NCI-H774 (cell line): Measurements from ENCODE around the gene KRTAP4-5.
A peak's percentile ranks its signal among the peaks of the same experiment; 100 is the strongest.
"Not testable (repeated sequence)": the region's sequence is repeated elsewhere in the genome, so short reads cannot be mapped to it uniquely, and the experiment has no call there.

ENCODE experiments used
- DNase-seq: peaks from one replicate; lab custom pipeline; 2025; lab: John Stamatoyannopoulos, UW

Gene KRTAP4-5

DNA sequence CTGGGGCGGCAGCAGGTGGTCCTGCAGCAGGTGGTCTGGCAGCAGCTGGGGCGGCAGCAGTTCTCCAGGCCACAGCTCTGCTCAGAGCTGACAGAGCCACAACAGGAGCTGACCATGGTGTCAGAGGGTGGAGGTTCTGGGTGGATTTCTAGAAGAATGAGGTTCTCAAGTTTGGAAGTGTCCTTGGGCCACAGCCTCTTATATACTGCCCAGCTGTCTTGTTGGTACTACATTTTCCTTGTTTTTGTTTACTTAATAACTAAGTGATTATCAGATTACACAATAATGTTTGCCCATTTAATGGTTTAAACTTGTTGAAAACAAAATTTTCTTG, at the start of gene KRTAP4-5:
KRTAP4-5 (minus strand) TSS at position 174 of the 334 bp plus-strand sequence; CDS start at position 116, 58 bp downstream.
- no peak for DNase-seq

DNA sequence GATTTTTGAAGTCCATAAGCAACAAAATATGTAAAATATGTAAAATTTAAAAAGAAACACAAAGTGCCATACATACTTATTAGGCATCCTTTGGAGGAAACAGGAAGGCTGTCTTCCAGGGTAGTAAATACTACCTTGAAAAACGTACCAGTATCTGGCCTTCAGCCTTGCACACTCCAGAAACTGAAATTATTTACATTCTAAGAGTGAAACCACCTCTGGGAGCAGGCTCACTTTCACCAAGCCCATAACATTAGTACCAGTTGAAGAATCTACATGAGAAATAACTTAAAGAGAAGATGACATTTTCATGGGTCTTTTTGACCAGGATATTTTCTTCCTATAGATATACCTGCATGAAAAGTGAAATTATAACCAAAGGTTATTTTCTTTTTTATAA, 46.4 kb upstream of the KRTAP4-5 start:
- DNase-seq = no peak

DNA sequence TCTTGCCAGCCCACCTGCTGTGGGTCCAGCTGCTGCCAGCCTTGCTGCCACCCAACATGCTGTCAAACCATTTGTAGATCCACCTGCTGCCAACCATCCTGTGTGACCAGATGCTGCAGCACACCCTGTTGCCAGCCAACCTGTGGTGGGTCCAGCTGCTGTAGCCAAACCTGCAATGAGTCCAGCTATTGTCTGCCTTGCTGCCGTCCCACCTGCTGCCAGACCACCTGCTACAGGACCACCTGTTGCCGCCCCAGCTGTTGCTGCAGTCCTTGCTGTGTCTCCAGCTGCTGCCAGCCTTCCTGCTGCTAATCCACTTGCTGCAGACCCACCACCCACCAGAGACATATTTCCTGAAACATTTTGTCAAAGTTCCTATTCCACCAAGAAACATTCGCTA, 40.7 kb upstream of the KRTAP4-5 start:
- DNase-seq = peak; percentile 37

DNA sequence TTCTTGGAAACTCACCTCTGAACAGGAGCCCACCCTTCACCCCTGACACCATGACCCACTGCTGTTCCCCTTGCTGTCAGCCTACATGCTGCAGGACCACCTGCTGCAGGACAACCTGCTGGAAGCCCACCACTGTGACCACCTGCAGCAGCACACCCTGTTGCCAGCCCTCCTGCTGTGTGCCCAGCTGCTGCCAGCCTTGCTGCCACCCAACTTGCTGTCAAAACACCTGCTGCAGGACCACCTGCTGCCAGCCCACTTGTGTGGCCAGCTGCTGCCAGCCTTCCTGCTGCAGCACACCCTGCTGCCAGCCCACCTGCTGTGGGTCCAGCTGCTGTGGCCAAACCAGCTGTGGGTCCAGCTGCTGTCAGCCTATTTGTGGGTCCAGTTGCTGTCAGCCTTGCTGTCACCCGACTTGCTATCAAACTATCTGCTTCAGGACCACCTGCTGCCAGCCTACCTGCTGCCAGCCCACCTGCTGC, 40.3 kb upstream of the KRTAP4-5 start, which contains the start of gene KRTAP9-1:
KRTAP9-1 (plus strand) TSS at position 51 of the 482 bp plus-strand sequence; CDS start at position 51, 0 bp downstream.
- DNase-seq = not testable (repeated sequence)

DNA sequence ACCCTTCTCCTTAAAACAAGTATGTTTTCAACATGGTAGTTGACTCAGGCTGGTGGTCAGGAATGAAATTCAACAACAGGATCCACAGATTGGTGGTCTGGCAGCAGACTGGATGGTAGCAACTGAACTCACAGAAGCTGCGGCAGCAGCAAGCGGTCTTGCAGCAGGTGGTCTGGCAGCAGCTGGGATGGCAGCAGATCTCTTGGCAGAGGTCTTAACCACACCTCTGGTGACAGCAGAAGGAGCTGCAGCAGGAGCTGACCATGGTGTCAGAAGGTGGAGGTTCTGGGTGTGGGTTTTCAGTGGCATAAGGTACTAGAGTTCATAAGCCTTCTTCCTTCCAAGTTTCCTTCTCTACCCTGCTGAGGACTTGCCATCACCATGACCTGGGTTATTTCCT, 37.2 kb upstream of the KRTAP4-5 start:
- DNase-seq = no peak

DNA sequence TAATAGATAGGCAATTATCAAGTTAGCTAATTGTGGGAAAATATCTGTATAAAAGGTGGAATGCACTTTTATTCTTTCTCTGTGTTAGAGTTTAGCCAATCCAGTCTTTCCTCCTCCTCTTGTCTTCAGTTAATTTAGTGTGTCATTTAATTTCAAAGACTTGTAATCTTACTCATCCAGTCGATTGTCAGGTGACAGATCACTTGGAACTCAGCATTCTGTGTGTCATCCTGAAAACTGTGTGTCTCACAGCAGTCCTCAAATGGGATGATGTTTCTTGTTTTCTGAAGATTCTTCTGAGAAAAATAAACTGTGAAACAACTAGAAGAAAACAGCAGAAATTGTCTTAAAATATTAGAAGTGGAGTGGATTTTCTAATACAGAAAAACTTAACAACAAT, 35.4 kb upstream of the KRTAP4-5 start:
- DNase-seq = no peak

DNA sequence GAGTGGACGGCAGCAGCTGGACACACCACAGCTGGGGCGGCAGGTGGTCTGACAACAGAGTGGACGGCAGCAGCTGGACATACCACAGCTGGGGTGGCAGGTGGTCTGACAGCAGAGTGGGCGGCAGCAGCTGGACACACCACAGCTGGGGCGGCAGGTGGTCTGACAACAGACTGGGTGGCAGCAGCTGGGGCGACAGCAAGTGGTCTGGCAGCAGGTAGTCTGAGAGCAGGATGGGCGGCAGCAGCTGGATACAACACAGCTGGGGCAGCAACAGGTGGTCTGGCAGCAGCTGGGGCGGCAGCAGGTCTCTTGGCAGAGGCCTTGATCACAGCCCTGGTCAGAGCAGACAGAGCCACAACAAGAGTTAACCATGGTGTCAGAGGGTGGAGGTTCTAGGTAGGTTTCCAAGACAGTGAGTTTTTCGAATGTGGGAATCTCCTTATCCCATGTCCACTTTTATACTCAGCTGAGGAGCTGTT, 34.9 kb upstream of the KRTAP4-5 start, which contains the start of gene KRTAP4-1:
KRTAP4-1 (minus strand) TSS at position 432 of the 482 bp plus-strand sequence; CDS start at position 375, 57 bp downstream.
- no peak for DNase-seq

DNA sequence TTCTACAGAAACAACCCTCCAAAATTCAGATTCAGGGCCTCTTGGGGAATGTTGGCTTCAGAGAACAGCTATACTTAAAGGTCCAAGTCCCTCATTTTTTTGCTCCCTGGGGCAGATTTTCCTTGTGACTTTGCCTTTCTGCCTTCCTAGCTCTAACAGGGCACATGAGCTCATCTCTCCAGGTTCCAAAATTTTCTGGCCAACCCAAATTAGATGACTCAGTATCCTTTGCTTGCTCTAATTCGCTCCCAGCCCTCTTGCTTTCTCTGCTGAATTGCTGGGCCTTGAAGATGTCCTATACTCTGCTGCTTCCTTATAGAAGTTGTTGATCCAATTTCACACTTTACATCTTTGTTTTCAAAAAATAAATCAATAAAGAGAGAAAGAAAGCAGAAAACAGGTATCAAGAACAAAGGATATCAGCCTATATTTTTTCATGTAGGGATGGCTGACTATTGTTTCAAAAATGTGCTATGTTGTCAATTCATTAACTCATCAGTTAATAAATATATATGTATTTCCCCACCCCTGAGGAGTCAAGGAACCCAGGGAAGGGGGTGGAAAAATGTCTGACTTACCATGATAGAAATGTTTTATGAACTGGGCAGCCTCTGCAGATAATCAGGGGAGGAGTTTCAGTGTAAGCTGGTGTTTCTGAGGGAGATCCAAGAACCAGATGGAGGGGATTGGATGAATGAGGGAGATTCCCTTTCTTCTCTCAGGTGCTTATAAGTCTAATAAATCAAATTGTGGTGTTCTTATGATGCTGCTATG, 29.4 kb upstream of the KRTAP4-5 start:
- DNase-seq = no peak

DNA sequence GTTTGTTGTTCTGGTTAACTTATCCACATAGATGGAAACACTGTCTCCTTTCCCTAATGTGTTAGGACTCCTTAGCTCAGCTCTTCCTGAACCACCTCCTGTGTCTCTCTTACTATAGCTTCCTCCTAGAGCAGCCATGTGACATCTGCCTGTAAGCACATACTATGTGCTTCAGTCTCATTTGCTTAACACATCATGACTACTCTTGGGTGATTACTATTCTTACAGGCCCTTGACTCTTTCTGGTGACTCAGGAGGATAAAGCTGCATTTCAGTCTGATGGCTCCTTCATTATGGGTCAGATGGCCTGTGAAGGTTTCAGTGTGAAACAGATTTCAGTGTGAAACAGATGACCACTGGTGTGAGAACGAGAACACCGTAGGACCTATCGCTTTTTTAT, 28.7 kb upstream of the KRTAP4-5 start:
- DNase-seq = no peak

DNA sequence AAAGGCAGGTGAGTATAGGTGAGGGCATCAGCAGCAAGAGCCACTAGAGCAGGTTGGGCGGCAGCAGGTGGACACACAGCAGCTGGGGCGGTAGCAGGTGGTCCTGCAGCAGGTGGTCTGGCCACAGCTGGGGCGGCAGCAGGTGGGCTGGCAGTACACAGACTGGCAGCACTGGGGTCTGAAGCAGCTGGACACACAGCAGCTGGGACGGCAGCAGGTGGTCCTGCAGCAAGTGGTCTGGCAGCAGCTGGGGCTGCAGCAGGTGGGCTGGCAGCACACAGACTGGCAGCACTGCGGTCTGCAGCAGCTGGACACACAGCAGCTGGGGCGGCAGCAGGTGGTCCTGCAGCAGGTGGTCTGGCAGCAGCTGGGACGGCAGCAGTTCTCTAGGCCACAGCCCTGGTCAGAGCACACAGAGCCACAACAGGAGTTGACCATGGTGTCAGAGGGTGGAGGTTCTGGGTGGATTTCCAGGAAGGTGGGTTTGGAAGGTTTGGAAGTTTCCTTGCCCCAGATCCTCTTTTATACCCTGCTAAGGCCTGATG, 28.2 kb upstream of the KRTAP4-5 start, which contains the start of gene KRTAP4-2:
KRTAP4-2 (minus strand) TSS at position 495 of the 545 bp plus-strand sequence; CDS start at position 438, 57 bp downstream.
- no peak for DNase-seq

DNA sequence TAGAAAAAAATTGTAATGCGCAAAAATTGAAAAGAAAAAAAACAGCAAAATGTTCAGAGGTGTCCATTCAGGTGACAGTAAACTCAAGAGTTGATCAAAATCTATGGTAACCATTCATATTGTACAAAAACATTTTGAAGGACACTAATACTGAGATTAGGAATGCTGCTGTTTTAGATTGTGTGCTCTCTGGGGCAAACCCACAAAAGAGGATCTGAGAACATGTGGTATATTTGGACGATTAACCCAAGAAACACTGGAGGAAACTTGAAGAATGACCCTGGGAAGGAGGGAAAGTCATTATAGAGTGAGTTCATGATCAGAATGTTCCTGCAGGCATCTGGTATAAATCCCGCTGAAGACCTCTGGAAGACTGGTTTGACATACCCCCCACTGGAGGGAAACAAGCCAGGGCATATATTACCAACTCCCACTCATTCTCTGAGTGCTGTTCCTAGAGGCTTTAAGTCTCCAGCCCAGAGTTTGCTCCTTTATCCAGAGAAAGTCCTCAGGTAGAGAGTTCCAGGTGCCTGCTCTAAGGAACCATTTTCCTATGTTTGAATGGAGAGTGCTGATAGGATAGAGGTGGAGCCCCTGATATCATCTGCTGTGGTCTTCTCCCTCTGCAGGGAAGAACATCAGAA, 27.2 kb upstream of the KRTAP4-5 start:
- no peak for DNase-seq

DNA sequence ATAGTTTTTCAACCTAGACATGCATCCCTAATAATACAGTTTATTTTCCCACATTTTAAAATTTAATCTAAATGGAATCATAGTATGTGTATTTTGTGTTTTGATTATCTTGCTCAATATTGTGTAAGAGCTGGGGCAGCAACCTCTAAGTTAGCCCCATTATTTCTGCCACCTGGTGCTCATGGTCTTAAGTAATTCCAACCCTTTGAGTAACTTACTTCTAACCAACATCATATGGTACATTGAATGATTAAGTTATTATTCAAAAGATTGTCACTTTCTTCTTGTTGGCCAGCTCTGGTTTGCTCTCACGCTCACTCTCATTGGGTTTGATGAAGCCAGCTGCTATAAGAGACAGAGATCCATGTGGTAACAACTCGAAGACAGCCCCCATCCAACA, 22.3 kb upstream of the KRTAP4-5 start:
- no peak for DNase-seq

DNA sequence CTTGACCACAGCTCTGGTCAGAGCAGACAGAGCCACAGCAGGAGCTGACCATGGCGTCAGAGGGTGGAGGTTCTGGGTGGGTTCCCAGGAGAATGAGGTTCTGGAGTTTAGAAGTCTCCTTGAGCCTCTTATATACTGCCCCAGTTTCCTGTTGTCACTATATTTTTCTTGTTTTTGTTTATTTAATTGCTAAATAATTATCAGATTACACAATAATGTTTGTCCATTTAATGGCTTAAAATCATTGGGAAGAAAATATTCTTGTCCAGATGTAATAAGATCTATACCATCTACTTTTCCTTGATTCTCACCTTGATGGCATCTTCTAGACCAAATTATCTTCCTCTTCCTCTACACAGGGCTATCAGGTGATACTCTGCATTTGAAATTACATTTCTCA, 18.5 kb upstream of the KRTAP4-5 start, which contains the start of gene KRTAP4-3:
KRTAP4-3 (minus strand) TSS at position 101 of the 400 bp plus-strand sequence; CDS start at position 52, 49 bp downstream.
- DNase-seq = no peak

DNA sequence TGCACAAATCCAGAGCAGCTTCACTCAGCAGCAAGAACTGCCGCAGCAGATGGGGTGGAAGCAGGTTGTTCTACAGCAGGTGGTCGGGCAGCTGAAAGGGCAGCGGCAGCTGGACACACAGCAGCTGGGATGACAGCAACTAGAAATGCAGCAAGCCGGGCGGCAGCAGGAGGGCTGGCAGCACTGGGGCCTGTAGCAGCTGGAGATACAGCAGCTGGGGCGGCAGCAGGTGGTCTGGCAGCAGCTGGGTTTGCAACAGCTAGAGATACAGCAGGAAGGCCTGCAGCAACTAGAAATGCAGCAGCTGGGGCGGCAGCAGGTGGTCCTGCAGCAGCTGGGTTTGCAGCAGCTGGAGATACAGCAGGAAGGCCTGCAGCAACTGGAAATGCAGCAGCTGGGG, 17.9 kb upstream of the KRTAP4-5 start:
- DNase-seq = peak; percentile 74

DNA sequence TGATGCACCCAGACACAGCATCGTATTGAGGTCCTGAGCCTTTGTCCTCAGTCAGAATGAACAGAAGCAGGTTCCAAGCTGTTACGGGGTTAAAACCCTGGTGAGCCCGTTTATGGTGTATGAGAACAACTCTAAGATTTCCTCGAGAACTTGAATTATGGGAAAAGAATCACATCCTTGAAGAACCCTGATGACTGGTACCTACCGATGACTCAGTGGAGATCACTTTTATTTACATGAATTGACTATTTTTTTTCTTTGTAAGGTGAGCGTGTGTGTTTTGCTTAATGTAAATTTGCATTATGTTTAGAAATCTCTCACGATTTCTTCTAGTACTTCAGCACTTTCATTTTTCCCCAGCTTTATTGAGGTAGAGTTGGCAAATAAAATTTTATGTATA, 14.2 kb upstream of the KRTAP4-5 start:
- no peak for DNase-seq

DNA sequence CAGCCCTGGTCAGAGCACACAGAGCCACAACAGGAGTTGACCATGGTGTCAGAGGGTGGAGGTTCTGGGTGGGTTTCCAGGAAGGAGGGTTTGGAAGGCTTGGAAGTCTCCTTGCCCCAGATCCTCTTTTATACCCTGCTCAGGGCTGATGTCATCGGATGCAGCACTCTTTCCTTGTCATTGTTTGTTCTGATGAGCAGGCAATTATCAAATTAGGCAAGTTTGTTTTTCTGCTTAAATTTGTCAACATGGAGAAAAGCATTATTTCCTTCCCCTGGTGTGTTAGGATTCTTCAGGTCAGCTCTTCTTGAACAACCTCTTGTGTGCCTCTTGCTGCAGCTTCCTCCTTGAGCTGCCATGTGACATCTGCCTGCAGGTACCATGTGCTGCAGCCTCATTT, 11.0 kb upstream of the KRTAP4-5 start, which contains the start of gene KRTAP4-4:
KRTAP4-4 (minus strand) TSS at position 101 of the 400 bp plus-strand sequence; CDS start at position 44, 57 bp downstream.
- no peak for DNase-seq

DNA sequence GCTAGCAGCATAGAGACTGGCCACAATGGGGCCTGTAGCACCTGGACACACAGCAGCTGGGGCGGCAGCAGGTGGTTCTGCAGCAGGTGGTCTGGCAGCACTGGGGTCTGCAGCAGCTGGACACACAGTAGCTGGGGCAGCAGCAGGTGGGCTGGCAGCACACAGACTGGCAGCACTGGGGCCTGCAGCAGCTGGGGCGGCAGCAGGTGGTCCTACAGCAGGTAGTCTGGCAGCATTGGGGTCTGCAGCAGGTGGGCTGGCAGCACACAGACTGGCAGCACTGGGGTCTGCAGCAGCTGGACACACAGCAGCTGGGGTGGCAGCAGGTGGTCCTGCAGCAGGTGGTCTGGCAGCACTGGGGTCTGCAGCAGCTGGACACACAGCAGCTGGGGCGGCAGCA, 10.6 kb upstream of the KRTAP4-5 start:
- not testable (repeated sequence) for DNase-seq

DNA sequence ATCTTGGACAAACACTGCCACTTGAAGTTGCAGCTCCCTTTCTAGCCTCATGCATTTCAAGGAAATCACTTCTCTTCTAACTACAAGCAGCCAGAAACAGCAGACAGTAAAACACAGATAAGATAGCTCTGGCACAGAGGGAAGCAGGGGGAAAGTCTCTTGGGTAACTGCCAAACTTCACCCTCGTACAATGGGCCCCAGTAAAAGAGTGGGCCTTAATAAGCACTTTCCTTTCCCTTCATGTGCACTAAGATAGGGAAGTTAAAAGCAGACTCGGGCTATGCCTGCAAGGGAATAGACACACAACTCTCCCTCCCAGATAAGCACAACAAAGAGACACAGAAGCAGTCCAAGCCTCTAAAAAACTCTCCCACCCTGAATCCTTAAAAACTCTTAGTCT, 4.2 kb upstream of the KRTAP4-5 start:
- no peak for DNase-seq

DNA sequence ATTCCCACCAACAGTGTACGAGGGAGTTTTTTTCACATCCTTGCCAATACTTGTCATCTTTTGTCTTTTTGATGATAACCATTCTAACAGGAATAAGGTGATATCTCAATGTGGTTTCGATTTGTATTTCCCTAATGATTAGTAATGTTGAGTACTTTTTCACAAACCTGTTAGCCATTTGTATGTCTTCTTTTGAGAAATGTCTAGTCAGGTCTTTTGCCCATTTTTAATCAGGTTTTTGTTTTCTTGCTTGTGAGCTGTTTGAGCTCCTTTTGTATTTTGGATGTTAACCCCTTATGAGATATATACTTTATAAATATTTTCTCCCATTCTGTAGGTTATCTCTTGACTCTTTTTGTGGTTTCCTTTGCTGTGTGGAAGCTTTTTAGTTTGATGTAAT, 1.9 kb upstream of the KRTAP4-5 start:
- DNase-seq = no peak

DNA sequence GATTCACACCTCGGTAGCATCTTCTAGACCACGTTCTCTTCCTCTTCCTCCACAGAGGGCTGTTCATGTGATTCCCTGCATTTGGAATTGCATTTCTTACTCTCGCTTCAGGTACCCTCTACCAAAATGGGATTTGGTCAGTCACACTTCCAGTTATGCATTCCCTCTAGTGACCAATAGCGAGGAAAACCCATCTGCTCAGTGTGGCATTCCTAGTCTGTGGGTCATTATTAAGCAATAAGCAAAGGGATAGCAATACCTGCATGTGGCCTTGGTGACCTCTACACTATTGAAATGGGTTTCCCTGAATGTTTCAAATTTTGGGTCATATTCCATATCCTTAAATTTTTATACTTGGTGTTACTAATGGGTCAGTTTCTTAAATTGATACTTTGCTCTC, 401 bp upstream of the KRTAP4-5 start:
- DNase-seq = no peak

DNA sequence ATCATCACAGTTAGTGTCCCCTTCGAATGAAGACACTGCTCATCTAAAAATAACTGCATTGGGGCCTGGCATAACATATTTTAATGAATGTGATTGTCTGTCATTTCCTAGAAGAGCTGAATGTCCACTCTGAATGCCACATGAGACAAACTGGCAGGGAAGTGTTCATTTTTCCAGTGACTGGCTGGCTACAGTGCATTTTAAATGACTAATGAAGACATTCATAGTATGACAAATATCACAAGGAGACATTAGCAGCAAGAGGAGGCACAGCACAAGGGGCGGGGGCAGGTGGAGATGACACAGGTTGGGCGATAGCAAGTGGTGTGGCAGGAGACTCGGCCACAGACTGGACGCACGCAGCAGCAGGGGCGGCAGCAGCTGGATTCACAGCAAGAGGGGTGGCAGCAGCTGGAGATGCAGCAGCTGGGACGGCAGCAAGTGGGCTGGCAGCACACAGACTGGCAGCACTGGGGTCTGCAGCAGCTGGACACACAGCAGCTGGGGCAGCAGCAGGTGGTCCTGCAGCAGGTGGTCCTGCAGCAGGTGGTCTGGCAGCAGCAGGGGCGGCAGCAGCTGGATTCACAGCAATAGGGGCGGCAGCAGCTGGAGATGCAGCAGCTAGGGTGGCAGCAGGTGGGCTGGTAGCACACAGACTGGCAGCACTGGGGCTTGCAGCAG, 514 bp downstream of the KRTAP4-5 start:
- DNase-seq = not testable (repeated sequence)
